Sigmoid colon (tissue), 4 donors: ENCODE data around the gene C19orf73.

ENCODE experiments used
- CTCF ChIP-seq, 4 experiments: fragments of 450-650 bp in 3 of 4; fragments of 200-600 bp in 1 of 4; IDR thresholded peaks; one replicate each; pipeline ENCODE4 v1.5.1; 2016 to 2019; ENCODE audit warnings: antibody characterized with exemption in 4 of 4, mild to moderate bottlenecking in 3 of 4, moderate library complexity in 2 of 4
- EP300 ChIP-seq, 4 donors: sonication (generic); formaldehyde crosslinking; IDR thresholded peaks; one replicate each; pipeline ENCODE4 v1.6.1; 2017; ENCODE audit warnings: antibody characterized with exemption in 4 of 4
- POLR2A ChIP-seq, 2 donors: fragments of 450-650 bp; IDR thresholded peaks; one replicate each; pipeline ENCODE4 v1.6.1; 2016; ENCODE audit warnings: antibody characterized with exemption in 2 of 2, mild to moderate bottlenecking in 2 of 2, moderate library complexity in 2 of 2
- POLR2AphosphoS5 ChIP-seq, 4 donors: sonication (generic); formaldehyde crosslinking; IDR thresholded peaks; one replicate each; pipeline ENCODE4 v1.6.1; 2017; ENCODE audit warnings: antibody characterized with exemption in 4 of 4

DNA sequence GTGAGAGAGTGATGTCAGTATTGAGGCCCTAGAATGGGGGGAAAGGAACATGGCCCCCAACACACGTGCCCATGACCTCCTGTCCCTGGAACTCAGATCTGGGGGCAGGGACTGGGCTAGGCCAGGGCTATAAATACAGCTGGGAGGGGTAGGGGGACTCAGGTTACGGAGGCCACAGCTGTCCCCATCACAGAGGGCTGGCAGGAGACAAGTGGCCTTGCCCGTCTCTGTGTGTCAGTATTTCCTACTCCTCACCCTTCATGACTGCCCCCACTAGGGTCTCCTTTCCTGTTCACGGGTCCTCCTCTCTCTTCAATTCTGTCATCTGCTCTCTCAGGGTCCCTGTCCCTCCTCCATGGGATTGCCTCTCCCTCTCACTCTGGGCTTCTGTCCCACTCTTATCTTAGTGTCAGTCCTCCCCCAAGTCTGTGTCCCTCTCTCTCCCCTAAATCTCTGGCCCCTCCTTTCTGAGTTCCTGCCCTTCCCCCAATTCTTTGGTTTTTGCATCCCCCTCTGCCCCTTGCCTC, 36.9 kb upstream of the C19orf73 start:
- TF ChIP-seq POLR2AphosphoS5 (IDR thresholded peaks at IDR 0.05), result no peak
- no peak for TF ChIP-seq CTCF (IDR thresholded peaks at IDR 0.05)
- no peak for TF ChIP-seq EP300 (IDR thresholded peaks at IDR 0.05)
- TF ChIP-seq POLR2A (IDR thresholded peaks at IDR 0.05), result no peak
